Measurements from ENCODE around the gene NRXN3. TPM values are rescaled to one million over a fixed set of nuclear protein-coding genes. Genes with fewer than 3 reads are reported as not detected.

The NRXN3 gene
- total RNA-seq, 1 donor from 2014 or later = 20.3 TPM

DNA sequence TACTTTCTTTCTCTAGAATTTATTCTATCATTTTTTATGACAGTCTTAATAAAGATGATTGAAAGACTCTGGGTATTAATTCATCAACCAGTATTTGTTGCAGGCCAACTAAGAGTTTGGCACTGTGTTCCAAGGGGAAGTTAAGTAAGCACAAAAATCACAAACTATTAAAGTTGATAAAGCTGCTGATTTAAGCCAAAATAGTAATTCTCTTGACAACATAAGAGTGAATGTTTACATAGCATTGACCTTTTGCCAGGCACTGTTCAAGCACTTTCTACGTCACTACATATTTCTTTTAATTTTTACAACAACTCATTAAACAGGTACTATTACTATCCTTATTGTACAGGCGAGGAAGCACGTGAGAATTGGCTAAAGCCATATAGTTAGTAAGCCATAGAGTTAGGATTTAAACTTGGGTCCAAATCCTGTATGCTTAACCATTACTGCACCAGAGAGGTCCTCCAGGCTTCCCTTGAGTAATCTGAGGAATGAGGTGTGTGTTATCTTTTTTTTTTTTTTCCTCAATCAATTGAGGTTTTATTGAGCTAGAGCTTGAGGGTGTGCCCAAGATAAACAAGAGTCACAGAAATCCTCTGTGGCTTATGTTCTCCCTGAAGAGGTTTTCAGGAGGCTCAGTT, 1031.5 kb downstream of the NRXN3 start:
- peak; percentile 15 for DNase-seq (ENCODE audit: low spot score)

DNA sequence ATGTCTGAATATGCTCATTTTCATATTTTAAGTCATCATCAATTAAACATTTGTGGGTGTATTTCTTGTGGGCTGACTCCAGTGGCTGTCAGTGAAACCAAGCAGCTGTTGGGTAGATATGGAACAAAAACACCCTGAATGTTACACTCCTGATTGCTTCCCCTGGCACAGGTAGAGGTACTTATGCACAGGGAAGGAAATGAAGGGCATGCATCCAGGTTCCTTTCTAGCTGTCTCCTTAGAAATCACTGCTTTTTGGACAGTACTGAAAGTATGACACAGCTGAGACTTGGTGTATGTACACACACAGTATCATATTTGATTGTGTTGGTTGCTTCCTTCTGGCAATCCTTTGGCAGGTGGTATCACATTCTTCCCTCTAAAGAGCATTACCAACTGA, 1034.4 kb downstream of the NRXN3 start:
- DNase-seq (ENCODE audit: low spot score) = no peak

DNA sequence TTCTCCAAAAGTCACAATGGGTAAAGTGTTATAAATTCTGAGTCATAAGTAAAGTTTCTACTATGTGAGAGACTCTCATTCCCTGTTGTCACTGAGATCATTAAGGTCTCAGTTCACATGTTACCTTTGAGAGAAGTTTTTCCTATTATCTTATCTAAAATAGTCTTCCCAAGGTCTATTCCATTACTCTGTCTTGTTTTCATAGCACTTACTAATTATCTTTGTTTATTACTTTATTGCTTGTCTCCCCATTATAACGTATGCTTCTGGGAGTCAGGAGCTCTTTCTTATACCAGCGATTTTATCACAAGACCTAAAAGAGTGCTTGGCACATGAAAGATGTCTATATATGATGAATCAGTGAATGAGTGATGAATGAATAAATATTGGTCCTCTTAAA, 1039.2 kb downstream of the NRXN3 start:
- no peak for DNase-seq (ENCODE audit: low spot score)

DNA sequence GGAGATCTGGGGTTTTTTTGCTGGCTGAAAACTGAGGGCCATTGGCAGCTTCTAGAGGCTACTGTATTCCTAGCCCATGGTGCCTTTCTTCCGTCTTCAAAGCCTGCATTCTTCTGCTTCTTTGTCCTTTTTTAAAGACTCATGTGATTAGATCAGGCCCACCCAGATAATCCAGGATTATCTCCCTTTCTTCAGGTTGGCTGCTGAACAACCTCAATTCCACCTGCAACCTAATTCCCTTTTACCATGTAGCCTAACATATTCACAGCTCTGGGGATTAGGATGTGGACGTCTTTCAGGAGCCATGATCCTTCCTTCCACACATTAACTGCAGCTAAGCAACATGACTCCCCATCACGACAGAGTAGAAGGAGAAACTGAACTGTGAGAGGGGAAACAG, 1055.6 kb downstream of the NRXN3 start:
- no peak for DNase-seq (ENCODE audit: low spot score)

DNA sequence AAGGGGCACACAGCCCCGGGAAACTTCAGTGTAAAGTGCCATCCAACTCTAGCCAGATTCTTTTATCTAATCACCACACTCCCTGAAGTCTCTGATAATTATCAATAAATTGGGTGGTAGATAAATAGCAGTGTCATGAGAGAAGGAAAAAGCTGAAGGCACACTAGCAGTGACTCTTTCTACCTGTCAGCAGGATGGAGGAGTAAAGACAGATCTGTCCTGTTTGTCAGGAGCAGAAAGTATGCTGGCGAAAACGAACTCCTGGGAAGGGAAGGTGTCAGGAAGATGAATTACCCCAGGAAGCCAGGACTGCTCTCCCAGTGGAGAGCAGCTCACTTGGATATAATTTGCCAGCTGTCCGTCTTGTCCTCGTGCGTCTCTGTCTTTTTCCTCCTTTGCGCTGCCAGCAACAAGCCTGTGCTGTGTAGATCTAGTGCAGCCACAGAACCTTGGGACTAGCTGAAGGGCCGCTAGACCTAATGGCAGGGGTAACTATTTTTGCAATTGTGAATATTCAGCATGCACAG, 1059.3 kb downstream of the NRXN3 start:
- DNase-seq (ENCODE audit: low spot score) = no peak

DNA sequence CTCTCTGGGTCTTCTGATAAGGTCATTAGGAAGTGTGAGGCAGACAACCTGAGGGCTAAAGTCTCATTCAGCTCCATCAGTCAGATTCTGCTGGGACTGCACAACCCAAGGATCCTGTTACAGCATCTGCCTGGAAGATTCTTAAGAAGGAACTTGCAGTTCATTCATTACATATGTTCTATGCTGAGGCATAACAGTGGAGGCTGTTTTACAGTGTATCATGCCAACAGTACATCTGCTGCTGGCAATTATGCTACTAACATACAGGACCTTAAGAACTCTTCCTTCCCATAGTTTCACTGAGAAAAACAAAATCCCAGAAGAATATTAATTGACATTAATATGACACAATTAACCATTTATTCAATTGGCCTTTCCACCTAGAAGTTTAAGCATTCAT, 1072.5 kb downstream of the NRXN3 start:
- no peak for DNase-seq (ENCODE audit: low spot score)

DNA sequence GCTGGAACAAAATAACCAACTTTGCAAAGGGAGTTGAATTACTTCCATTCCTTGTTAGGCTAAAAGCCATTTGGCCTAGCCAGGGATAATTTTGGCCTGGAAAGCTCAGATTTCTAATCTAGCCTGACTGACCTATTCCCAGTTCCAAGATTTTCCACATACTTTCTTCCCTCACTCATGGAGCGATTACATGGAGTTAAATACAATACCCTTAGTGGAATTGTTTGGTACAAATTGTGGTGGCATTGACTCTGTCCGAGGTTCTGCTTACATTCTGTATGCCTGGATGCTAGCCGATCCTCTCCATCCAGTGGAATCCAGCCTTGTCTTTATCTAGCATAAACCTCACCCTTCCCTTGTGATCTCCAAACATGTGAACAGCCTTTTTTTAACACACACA, 1076.0 kb downstream of the NRXN3 start:
- no peak for DNase-seq (ENCODE audit: low spot score)

DNA sequence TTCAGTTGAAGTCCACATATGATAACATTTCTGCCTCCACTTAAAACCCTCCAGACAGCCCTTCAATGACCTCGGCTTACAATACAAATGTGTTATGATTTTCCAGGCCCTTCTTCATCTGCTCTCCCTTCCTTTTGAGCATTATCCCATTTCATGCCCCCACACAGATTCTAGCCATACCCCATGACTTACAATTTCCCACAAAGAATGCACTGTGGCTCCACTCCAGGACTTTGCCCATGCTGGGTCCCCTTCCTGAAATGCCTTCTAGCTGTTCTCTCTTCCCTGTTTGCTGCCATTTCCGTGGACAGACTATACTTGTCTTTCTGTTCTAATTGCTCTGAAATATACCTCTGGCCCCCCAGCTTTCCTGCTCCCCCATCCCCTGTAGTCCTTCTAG, 1078.0 kb downstream of the NRXN3 start:
- no peak for DNase-seq (ENCODE audit: low spot score)

DNA sequence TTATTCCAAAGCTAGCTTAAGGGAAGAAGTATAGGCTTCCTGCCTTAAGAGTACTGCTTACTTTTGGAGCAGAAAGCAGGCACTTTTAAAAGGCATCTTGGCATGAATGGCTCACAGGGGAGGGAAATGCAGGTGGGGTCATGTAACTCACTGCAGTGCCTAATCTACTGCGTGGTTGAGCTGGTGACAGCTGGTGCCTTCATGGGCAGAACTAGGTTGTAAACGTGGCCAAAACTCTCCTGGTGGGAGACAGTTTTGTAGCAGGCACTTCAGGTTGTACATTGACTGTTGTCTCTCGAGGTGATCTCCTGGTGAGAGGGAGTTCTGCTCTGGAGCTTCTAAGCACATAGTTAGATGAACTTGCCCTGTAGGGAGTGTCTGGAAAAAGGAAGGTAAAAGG, 1078.6 kb downstream of the NRXN3 start:
- DNase-seq (ENCODE audit: low spot score) = no peak

DNA sequence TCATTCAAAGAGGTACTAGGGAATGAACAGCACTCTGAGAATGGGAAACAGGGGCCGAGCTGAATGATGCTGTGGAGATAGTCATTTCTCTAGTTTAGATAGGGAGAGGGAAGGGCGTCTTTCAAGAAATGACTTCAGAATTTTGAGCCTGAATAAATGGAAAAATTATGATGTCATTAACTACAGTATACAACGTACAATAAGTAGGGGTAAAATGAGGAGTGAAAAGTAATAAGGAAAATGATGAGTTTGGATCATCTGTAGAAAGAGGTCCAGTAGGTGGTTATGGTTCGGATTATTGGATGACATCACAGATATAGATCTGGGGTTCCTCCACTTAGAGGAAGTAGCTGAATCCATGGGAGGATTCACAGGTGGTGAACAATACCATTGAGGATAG, 1081.1 kb downstream of the NRXN3 start:
- DNase-seq (ENCODE audit: low spot score) = no peak

DNA sequence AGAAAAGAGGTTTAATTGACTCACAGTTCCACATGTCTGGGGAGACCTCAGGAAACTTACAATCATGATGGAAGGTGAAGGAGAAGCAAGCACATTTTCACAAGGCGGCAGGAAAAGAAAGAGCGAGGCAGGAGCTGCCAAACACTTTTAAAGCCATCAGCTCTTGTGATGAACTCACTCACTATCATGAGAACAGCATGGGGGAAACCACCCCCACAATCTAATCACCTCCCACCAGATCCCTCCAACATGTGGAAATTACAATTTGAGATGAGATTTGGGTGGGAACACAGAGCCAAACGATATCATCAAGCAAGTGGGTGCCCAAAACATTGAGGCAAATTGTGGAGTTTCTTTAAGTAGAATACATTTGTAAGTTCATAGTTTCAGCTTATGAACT, 1083.4 kb downstream of the NRXN3 start:
- DNase-seq (ENCODE audit: low spot score) = no peak

DNA sequence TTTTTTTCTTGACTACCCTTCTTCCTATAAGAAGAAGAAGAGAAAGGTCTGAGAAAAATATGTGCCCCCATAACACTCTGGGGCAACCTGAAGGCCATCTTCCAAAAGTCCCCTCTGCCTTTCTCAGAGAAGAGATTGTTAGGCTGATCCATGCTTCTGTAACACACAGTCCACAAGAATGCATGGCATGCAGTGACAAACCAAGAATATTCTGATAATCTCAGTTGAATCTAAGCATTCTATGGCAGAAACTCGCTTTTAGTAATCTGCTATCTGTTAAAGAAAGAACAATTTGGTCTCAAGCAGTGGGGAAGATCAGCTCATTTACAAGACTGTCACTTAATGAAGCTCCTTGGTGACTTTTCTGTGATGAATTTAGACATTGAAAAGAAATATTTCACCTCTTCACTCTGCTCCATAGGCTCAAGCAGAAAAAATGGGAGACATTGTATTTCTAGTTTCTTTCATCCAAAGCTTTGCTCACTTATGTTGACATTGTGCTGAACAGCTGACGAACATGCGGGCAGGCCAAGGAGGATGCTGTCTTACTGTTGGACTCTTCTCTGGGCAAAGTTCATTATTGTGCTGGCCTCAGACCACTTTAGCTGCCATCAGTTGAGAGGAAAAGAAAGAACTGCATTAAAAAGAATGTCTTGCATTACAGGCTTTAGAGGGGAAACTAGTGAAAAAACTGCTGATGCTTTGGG, 1084.0 kb downstream of the NRXN3 start:
- DNase-seq (ENCODE audit: low spot score) = no peak

DNA sequence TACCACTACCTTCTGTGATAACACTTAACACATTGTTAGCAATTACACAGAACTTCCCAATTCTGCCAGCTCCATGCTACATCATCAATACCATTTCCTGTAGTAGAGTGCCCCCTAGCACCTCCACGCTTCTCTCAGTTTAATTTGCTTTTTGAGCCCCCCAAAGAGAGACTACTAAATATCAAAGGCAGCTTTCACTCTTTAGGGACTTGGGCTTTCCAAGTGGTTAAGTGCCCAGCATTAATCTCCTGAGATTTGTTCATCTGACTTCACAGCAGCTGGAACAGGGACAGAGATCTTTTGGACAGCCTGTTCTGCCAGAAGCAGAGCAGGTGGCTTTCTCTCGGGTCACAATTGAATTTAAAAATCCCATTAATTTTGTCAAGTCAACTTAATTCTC, 1086.2 kb downstream of the NRXN3 start:
- no peak for DNase-seq (ENCODE audit: low spot score)

DNA sequence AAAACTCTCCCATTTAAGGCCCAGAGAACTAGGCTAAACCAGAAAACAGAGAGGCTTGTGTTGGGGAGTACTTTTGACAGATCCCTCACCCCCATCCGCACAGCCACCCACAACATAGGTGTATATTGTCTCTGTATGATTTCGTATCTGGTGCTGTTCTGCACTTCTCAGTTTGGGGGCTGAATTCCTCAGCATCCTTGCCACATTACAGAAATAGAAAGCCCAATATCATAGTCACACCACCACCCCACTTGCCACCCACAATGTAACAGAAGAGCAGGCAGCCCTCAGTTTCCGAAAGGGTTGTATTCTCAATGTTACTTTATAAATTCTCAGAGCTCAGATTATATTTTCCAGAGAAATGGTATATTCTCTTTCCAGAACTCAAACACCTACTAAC, 1090.2 kb downstream of the NRXN3 start:
- DNase-seq (ENCODE audit: low spot score) = no peak

DNA sequence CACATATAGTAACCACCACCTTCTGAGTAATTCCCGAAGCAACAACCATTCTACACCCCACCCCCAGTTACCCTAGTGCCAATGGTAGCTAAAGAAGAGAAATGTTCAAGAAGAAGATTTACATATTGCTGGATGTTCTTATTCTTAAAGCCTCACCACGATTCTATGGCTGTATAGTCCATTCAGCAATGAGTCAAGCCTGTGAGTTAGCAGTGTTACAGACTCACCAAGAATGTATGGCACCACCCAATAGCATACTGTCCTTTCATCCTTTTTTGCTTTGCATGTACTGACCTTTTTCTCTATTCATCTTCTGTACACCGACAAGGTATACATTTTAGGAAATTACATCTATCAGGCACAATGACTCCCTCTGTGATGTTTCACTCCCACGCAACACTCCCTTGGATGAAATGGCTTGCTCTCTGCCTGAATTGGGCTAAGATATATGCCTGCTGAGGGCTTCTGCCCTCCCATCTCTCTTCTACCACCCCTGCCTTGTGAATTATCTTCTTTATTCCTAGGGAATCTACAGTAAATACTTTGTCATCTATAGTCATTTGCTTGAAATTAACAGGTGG, 1095.3 kb downstream of the NRXN3 start:
- DNase-seq (ENCODE audit: low spot score) = no peak

DNA sequence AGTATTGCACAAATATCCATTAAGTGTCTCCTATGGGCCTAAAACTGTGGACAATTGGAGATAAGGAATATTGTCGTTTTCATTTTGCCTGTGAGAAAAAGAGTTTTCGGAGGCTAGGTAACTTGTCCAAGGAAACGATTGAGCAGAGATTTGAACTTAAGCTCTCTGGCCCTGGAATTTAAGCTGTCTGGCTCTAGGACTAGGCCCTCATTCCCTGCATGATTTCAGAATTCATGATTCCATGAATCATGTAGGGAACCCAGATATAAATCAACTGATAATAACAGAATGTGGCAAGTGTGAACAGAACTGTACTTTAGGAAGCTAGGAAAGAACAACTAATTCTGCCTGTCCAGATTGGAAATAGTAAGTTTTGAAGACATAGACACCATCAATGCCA, 1100.2 kb downstream of the NRXN3 start:
- DNase-seq (ENCODE audit: low spot score) = no peak

DNA sequence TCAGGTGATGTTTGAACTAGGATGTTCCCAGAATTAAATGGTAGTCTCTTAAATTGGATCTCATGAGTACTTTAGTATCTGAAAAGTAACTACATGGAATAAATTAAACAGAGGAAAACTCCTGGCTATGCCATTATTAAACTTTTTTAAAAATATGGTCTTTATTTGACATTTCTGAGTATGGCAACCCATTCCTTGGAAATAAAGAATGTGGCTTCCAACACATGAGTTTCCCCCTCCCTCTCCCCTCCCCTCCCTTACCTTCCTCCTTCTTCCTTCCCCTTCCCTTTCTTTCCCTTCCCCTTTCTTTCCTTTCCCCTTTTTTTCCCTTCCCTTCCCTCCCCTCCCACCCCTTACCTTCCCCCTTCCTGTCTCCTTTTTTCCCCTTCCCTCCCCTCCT, 1100.9 kb downstream of the NRXN3 start:
- no peak for DNase-seq (ENCODE audit: low spot score)

DNA sequence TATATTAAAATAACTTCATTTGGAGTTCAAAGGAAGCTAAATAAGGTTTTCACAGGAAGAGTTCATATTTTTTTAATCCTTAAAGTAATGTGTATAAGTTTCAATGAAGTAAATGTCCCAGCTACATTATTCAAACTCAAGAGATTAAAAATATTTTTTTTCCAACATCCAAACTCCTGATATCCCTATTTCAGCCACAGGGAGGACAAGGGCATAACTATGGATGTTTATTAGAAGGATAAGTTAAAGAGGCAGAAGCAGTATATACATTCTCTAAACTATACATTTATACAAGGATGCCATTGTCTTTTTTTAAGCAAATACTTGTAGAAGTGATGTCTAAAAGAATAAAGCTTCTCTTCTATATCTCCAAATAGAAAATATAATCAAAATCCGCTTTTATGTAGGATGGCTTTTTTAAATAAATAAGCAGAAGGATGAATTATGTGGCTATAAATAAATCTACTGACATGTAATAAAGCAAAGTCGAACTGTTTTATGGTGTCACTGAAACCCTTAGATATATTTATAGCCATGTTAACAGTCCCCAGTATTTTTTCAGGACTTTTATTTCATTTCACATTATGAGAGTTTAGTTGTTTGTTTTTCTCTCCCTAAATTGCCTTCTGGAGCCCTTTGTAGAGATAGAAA, 1104.6 kb downstream of the NRXN3 start:
- DNase-seq (ENCODE audit: low spot score) = no peak

DNA sequence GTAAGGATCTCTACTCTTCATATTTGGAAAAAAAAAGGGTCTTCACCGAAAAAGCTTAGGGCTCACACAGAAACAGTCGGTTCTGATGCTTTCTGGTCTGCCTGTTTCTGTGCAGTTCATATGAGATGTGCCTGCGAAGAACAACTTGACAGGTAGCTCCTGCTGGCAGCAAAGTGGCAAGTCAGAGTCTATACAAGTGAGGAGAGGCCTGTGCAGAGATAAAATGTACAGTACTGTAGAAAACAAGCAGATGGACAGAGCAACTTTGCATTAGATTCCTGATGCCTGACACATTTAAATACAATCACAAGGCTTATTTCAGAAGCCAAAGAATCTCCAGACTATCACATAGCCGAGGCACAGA, 1105.1 kb downstream of the NRXN3 start:
- no peak for DNase-seq (ENCODE audit: low spot score)

DNA sequence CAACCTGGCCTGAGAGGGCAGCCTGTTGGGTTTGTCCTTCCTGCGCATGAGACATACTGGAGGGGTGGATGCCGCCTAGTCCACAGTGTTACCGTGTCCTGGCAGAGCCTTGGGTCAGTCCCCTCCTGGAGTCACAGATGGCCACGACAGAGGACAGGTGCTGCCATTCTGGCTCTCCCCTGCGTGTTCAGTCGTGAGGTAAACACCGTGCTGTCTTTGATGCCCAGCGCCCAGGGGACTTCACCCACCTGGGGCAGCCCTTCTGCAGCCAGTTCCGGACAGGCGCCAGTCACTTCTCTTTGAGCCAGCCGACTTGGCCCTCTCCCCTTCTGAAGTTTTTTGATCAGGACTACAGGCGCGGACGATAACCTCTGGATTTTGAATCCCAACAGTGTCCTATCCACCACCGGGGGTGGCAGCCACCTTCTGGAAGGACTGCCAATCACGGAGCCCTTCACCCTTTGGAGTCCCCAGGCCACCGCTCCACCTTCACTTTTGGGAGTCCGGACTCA, 1108.2 kb downstream of the NRXN3 start:
- no peak for DNase-seq (ENCODE audit: low spot score)

DNA sequence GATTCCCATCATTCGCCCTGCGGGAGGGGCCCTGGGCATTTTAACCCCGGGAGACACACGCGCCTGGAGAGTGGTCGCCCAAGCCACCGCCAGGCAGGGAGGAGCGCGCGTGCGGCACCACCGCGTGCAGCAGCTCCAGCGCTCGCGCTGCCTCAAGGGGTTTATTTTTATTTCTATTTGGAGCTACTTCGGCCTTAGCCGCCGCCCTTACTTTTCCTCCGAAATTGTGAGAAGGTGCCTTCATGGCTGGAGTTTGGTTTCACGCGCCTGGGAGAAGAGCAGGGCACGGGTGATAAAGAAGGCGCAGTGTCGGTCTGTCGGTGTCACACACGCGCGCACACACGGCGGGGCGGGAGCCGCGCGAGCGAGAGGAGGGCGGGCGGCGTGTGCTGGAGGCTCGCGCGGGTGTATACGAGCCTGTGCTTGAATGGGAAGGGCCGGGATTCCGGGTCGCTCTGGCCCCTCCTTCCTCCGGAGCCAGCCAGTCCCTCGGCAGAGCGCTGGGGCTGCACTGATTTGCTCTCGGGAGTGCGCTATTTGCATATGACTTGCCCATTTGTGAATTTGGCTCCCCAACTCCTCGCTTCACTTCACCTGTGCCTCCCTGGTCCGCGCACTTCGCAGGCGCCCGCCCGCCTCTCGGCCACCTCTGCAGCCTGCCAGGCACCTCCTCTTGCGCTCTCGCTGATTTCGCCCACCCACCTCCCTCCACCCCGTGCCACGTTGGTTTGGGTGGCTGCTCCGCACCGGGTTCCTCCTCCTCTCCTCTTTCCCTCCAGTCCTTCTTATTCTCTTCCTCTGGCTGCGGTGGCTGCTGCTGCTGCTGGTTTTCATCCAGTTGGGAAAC, 1108.8 kb downstream of the NRXN3 start:
- peak; percentile 88 for DNase-seq (ENCODE audit: low spot score)
